HG02623 (cell line): Measurements from ENCODE around the gene B2M.
"Not testable (repeated sequence)": the region's sequence is repeated elsewhere in the genome, so short reads cannot be mapped to it uniquely, and the experiment has no call there.

ENCODE experiments used
- ATAC-seq: cut with Tn5 transposase; IDR thresholded peaks from one replicate; pipeline ENCODE4 v1.9.1; 2021; ENCODE audit warnings: moderate library complexity; ENCODE audit not compliant: unreplicated experiment

B2M gene

DNA sequence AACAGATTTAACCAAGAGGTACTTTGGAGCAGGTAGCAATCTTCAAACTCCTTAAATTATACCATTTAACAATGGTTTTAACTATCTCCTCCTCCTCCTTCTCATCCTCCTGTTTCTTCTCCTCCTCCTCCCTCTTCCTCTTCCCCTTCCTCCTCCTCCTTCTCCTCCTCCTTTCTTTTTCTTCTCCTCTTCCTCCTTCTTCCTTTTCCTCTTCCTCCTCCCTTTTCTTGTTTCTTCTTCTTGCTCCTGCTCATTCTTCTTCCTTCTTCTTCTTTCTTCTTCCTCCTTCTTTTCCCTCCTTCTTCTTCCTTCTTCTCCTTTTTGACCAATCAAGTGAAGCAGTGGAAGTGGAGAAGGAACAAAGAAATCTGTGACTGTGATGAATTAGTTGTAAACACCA lies 14.3 kb upstream of the B2M start:
- no peak for ATAC-seq

DNA sequence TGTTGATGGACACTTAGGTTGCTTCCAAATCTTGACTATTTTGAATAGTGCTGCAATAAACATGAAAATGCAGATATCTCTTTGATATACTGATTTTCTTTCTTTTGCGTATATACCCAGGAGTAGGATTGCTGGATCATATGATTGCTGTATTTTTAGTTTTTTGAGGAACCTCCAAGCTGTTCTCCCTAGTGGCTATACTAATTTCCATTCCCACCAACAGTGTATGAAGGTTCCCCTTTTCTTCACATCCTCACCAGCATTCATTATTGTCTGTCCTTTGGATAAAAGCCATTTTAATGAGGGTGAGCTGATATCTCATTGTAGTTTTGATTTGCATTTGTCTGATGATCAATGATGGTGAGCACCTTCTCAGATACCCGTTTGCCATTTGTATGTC lies 12.7 kb upstream of the B2M start:
- no peak for ATAC-seq

DNA sequence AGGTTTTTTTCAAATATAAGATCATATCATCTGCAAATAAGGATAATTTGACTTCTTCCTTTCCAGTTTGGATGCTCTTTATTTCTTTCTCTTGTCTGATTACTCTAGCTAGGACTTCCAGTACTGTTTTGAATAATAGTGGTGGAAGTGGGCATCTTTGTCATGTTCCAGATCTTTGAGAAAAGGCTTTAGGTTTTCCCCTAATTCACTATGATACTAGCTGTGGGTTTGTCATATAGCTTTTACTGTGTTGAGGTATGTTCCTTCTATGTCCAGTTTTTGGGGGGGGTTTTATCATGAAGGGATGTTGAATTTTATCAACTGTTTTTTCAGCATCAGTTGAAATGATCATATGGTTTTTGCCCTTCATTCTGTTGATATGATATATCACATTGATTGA lies 10.6 kb upstream of the B2M start:
- ATAC-seq, result not testable (repeated sequence)

DNA sequence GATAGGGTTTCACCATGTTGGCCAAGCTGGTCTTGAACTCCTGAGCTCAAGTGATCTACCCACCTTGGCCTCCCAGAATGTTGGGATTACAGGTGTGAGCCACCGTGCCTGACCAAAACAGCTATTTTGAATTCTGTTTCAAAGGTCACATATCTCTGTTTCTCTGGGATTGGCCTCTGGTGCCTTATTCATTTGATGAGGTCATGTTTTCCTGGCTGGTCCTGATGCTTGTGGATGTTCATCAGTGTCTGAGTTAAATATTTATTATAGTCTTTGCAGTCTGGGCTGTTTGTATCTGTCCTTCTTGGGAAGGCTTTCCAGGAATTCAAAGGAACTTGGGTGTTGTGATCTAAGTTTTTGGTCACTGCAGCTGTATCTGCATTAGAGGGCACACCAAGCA lies 5.3 kb upstream of the B2M start:
- no peak for ATAC-seq

DNA sequence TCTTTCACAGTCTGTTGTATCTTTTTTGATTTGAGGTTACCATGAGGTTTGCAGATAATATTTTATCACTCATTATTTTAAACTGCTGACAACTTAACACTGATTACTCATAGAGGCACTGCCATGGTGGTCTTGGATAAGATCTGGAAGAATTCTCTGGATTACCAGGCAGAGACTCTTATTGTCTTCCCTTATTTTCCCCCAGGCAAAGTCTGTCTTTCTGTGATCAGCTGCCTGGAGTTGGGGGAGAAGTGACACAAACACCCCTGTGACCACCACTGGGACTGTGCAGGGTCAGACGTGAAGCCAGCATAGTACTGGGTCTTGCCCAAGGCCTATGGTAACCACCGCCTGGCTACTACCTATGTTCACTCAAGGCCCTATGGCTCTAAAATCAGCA lies 4.9 kb upstream of the B2M start:
- no peak for ATAC-seq

DNA sequence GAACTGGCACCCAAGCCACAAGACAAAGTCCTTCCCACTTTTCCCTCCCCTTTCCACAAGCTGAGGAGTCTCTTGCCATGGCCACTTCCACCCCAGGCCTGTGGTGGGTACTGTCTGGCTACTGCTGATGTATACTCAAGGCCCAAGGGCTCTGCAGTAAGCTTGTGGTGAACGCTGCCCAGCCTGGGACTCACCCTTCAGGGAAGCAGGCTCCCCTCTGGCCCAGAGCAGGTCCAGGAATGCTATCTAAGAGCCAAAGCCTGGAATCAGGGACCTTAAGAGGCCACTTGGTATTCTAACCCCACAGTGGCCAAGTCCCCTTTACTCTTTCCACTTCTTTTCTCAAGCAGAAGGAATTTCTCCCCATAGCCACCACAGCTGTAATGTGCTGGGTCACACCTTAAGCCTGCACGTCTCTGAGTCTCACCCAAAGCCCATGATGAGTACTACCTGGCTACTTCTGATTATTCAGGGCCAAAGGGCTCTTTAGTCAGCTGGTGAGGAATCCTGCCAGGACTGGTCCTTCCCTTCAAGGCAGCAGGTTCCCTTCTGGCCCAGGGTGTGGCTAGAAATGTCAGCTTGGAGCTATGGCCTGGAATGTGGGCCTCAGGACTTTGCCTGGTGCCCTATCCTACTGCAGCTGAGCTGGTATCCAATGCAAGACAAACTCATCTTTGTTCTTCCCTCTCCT lies 4.2 kb upstream of the B2M start:
- ATAC-seq, result no peak

DNA sequence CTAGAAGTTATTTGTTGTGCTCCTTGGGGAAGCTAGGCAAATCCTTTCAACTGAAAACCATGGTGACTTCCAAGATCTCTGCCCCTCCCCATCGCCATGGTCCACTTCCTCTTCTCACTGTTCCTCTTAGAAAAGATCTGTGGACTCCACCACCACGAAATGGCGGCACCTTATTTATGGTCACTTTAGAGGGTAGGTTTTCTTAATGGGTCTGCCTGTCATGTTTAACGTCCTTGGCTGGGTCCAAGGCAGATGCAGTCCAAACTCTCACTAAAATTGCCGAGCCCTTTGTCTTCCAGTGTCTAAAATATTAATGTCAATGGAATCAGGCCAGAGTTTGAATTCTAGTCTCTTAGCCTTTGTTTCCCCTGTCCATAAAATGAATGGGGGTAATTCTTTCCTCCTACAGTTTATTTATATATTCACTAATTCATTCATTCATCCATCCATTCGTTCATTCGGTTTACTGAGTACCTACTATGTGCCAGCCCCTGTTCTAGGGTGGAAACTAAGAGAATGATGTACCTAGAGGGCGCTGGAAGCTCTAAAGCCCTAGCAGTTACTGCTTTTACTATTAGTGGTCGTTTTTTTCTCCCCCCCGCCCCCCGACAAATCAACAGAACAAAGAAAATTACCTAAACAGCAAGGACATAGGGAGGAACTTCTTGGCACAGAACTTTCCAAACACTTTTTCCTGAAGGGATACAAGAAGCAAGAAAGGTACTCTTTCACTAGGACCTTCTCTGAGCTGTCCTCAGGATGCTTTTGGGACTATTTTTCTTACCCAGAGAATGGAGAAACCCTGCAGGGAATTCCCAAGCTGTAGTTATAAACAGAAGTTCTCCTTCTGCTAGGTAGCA lies 851 bp upstream of the B2M start:
- peak; percentile 24 for ATAC-seq

DNA sequence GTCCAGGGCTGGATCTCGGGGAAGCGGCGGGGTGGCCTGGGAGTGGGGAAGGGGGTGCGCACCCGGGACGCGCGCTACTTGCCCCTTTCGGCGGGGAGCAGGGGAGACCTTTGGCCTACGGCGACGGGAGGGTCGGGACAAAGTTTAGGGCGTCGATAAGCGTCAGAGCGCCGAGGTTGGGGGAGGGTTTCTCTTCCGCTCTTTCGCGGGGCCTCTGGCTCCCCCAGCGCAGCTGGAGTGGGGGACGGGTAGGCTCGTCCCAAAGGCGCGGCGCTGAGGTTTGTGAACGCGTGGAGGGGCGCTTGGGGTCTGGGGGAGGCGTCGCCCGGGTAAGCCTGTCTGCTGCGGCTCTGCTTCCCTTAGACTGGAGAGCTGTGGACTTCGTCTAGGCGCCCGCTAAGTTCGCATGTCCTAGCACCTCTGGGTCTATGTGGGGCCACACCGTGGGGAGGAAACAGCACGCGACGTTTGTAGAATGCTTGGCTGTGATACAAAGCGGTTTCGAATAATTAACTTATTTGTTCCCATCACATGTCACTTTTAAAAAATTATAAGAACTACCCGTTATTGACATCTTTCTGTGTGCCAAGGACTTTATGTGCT lies 527 bp downstream of the B2M start:
- peak; percentile 2 for ATAC-seq

DNA sequence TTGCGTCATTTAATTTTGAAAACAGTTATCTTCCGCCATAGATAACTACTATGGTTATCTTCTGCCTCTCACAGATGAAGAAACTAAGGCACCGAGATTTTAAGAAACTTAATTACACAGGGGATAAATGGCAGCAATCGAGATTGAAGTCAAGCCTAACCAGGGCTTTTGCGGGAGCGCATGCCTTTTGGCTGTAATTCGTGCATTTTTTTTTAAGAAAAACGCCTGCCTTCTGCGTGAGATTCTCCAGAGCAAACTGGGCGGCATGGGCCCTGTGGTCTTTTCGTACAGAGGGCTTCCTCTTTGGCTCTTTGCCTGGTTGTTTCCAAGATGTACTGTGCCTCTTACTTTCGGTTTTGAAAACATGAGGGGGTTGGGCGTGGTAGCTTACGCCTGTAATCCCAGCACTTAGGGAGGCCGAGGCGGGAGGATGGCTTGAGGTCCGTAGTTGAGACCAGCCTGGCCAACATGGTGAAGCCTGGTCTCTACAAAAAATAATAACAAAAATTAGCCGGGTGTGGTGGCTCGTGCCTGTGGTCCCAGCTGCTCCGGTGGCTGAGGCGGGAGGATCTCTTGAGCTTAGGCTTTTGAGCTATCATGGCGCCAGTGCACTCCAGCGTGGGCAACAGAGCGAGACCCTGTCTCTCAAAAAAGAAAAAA lies 1.2 kb downstream of the B2M start:
- ATAC-seq, result no peak

DNA sequence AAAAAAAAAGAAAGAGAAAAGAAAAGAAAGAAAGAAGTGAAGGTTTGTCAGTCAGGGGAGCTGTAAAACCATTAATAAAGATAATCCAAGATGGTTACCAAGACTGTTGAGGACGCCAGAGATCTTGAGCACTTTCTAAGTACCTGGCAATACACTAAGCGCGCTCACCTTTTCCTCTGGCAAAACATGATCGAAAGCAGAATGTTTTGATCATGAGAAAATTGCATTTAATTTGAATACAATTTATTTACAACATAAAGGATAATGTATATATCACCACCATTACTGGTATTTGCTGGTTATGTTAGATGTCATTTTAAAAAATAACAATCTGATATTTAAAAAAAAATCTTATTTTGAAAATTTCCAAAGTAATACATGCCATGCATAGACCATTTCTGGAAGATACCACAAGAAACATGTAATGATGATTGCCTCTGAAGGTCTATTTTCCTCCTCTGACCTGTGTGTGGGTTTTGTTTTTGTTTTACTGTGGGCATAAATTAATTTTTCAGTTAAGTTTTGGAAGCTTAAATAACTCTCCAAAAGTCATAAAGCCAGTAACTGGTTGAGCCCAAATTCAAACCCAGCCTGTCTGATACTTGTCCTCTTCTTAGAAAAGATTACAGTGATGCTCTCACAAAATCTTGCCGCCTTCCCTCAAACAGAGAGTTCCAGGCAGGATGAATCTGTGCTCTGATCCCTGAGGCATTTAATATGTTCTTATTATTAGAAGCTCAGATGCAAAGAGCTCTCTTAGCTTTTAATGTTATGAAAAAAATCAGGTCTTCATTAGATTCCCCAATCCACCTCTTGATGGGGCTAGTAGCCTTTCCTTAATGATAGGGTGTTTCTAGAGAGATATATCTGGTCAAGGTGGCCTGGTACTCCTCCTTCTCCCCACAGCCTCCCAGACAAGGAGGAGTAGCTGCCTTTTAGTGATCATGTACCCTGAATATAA lies 2.0 kb downstream of the B2M start:
- no peak for ATAC-seq

DNA sequence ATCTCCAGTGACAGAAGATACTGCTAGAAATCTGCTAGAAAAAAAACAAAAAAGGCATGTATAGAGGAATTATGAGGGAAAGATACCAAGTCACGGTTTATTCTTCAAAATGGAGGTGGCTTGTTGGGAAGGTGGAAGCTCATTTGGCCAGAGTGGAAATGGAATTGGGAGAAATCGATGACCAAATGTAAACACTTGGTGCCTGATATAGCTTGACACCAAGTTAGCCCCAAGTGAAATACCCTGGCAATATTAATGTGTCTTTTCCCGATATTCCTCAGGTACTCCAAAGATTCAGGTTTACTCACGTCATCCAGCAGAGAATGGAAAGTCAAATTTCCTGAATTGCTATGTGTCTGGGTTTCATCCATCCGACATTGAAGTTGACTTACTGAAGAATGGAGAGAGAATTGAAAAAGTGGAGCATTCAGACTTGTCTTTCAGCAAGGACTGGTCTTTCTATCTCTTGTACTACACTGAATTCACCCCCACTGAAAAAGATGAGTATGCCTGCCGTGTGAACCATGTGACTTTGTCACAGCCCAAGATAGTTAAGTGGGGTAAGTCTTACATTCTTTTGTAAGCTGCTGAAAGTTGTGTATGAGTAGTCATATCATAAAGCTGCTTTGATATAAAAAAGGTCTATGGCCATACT lies 4.0 kb downstream of the B2M start:
- no peak for ATAC-seq

DNA sequence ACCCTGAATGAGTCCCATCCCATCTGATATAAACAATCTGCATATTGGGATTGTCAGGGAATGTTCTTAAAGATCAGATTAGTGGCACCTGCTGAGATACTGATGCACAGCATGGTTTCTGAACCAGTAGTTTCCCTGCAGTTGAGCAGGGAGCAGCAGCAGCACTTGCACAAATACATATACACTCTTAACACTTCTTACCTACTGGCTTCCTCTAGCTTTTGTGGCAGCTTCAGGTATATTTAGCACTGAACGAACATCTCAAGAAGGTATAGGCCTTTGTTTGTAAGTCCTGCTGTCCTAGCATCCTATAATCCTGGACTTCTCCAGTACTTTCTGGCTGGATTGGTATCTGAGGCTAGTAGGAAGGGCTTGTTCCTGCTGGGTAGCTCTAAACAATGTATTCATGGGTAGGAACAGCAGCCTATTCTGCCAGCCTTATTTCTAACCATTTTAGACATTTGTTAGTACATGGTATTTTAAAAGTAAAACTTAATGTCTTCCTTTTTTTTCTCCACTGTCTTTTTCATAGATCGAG lies 4.5 kb downstream of the B2M start:
- ATAC-seq, result no peak

DNA sequence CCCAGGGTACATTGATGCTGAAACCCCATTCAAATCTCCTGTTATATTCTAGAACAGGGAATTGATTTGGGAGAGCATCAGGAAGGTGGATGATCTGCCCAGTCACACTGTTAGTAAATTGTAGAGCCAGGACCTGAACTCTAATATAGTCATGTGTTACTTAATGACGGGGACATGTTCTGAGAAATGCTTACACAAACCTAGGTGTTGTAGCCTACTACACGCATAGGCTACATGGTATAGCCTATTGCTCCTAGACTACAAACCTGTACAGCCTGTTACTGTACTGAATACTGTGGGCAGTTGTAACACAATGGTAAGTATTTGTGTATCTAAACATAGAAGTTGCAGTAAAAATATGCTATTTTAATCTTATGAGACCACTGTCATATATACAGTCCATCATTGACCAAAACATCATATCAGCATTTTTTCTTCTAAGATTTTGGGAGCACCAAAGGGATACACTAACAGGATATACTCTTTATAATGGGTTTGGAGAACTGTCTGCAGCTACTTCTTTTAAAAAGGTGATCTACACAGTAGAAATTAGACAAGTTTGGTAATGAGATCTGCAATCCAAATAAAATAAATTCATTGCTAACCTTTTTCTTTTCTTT lies 5.8 kb downstream of the B2M start:
- no peak for ATAC-seq

DNA sequence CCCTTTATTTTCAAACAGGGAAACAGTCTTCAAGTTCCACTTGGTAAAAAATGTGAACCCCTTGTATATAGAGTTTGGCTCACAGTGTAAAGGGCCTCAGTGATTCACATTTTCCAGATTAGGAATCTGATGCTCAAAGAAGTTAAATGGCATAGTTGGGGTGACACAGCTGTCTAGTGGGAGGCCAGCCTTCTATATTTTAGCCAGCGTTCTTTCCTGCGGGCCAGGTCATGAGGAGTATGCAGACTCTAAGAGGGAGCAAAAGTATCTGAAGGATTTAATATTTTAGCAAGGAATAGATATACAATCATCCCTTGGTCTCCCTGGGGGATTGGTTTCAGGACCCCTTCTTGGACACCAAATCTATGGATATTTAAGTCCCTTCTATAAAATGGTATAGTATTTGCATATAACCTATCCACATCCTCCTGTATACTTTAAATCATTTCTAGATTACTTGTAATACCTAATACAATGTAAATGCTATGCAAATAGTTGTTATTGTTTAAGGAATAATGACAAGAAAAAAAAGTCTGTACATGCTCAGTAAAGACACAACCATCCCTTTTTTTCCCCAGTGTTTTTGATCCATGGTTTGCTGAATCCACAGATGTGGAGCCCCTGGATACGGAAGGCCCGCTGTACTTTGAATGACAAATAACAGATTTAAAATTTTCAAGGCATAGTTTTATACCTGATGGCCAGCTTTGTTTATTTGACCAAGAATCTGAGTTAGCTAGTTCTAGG lies 7.0 kb downstream of the B2M start:
- no peak for ATAC-seq

DNA sequence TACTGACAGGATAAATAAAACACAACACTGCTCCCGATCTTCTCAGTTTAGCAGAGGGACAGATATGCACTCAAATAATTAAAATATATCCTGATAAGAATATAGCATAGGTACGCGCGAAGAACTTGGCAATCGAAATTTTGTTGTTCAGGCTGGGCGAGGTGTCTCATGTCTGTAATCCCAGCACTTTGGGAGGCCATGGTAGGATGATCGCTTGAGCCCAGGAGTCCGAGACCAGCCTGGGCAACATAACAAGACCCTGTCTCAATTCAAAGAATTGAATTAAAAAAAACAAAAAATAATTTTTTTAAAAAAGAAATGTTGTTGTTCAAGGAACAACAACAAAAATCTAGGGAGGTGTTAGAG lies 7.6 kb downstream of the B2M start:
- no peak for ATAC-seq

DNA sequence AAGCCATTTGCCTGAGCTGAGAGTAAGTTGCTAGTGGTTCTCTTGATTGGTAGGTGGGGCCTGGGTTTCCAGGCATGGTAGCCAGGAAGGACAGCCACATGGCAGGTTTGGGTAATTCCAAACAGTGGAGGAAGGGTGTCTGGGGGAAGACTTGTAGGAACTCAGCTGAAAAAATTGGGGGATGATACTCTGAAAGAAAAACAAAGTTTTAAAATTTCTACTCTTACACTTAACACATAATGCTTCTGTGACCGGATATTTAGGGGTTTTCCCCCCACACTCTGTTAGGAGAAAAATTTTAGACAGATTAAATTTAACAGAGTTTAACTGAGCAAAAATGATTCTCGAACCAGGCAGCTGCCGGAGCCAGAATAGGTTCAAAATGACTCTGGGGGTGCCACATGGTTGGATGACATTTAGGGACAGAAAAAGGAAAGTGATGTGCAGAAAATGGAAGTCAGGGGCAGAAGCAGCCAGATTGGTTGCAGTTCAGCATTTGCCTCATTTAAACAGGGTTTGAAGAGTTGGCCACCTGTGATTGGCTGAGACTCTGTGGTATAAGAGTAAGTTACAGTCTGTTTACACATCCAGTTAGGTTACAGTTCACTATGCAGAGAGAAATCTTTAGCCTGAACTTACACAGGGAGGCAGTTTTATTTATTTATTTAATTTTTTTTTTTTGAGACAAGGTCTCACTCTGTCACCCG lies 8.1 kb downstream of the B2M start:
- ATAC-seq, result peak; percentile 50

DNA sequence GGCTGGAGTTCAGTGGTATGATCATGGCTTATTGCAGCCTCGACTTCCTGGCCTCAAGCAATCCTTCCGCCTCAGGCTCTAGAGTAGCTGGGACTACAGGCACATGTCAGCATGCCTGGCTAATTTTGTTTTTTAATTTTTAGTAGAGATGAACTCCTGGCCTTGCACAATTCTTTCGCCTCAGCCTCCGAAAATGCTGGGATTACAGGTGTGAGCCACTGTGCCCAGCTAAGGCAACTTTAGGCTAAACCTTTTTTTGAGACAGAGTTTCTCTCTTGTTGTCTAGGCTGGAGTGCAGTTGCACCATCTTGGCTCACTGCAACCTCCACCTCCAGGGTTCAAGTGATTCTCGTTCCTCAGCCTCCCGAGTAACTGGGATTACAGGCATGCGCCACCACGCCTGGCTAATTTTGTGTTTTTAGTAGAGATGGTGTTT lies 8.7 kb downstream of the B2M start:
- not testable (repeated sequence) for ATAC-seq
